COLO668 (cell line): ENCODE measurements around the gene FBXL17.
"Not testable (repeated sequence)": the region's sequence is repeated elsewhere in the genome, so short reads cannot be mapped to it uniquely, and the experiment has no call there.

Experiments used
- DNase-seq: peaks from one replicate; lab custom pipeline; 2025; ENCODE audit not compliant: unreplicated experiment; lab: John Stamatoyannopoulos, UW

The FBXL17 gene

GRCh38 chr5:108312258-108312657 is 69.6 kb downstream of the FBXL17 start:
- DNase-seq = no peak

- no peak for DNase-seq
Observed at GRCh38 chr5:108311682-108312081, 70.2 kb downstream of the FBXL17 start.

GRCh38 chr5:108303611-108304010 is 78.3 kb downstream of the FBXL17 start:
- no peak for DNase-seq

DNA sequence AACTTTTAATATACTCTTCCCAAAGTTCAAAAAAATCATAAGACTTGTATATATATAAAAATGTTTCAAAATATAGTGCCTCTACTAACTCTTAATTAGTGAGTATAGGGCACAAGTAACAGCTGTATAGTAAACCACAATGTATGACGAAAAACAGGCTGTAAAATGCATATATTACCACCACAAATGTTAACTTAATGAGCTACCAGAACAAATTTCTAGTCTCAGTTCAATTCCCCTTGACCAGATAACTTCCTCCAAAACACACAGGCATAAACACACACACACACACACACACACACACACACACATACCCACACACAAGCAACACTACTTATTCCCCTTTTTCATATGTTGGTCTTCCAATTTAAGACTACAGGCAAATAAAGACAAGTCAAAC is 78.8 kb downstream of the FBXL17 start:
- DNase-seq = no peak

- no peak for DNase-seq
Observed at GRCh38 chr5:108297042-108297601, 84.8 kb downstream of the FBXL17 start.

- no peak for DNase-seq
Observed at GRCh38 chr5:108295578-108296368, 86.1 kb downstream of the FBXL17 start.

GRCh38 chr5:108280960-108281569 is 100.8 kb downstream of the FBXL17 start:
- no peak for DNase-seq

DNA sequence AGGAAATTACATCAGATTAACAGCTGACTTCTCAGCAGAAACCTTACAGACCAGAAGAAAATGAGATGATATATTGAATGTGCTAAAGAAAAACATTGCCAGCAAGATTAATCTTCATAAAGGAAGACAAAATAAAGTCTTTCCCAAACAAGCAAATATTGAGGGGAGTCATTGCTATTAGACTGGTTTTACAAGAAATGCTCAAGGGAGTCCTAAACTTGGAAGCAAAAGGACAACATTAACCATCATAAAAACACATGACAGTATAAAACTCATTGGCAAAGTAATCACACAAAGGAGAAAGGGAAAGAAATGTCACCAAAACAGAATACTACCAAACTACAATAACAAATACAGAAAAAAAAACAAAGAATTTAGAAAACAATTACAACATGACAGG is 101.7 kb downstream of the FBXL17 start:
- DNase-seq = no peak

DNA sequence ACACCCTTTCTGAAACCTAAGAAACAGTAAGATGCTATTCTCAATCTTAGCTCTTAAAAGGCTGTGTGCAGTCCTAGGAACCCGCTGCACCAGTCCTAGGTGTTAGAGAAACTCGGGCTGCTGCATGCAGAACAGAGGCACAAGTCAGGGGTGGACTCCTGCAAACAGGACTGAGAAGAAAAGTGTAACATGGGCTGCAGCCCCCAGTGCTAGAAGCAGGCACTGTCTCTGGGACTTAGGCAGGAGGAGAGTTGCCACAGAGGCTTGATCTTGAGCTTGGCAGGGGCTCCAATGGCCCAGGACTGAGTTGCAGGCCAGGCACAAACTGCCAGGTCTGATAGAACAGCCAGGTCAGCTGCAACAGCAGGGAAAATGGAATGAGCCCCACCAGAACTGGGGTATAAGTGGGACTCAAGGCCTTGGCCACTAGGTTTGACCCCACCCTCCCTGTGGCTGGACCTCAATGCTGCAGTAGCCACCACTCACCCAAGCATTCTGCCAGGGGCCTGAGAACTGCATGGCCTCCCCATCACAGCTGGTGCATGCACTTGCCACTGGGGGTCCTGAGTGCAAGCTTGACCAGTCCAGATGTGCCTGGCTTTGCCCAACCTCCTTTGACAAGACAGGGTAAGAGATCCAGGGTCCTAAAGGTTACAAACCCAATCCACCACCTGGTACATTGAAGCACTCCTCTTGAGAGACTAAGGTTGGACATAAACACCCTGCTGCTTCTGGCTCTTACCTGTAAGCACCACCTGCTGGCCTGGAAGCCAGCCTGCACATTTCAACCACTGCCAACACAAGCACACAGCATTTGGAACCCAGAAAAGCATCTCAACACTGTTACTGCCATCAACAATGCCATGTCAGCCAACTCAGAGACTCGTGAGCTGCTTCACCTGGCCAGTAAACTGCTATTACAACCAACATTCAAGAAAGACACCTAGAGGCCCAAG is 103.3 kb downstream of the FBXL17 start:
- no peak for DNase-seq

DNA sequence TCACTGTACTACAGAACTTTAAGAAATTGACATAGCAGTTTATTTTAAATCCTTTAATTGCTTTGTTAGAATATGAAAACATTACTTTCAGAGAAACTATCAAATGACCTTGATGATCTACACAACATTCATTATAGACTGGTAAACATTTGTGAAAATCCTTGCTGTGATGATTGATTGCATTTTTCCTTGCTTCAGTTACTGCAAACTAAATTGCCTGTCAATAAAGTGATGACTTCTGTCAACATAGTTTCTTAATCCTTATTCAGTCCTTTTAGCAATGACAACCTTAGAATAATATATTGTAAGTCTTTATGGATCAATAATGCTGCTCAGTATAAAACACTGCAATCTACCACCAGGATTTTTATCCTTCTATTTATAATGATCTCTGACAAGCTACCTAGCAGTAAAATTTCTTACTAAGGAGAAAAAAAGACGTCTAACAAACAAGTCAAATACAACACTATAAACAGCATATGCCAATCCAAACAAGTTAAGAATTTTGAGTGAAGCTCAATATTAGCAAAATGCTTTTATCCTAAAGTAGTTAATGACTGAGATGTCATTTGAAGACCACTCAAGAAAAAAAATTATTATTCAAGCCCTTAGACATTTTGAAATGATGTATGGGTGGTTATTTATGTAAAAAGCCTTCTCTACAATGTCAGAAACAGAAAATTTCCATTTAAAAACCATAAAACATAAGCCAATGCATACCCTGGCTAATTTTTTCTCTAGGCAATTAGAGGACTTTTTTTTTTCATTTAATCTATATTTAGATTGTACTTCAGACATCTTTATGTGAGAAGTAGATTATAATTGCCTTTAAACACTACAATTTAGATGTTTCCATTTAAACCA is 105.5 kb downstream of the FBXL17 start:
- no peak for DNase-seq

DNA sequence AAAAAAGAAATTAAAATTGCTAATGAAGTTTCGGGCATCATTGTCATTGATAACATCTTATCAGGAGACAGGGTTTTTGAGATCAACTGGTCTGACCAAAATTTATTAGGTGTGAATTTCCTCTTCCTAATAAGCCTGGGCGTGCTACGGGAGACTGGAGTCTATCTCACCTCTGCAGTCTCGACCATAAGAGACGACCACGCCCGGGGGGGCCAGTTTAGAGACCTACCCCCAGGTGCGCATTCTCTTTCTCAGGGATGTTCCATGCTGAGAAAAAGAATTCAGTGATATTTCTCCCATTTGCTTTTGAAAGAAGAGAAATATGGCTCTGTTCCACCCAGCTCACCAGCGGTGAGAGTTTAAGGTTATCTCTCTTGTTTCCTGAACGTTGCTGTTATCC is 107.8 kb downstream of the FBXL17 start:
- not testable (repeated sequence) for DNase-seq

DNA sequence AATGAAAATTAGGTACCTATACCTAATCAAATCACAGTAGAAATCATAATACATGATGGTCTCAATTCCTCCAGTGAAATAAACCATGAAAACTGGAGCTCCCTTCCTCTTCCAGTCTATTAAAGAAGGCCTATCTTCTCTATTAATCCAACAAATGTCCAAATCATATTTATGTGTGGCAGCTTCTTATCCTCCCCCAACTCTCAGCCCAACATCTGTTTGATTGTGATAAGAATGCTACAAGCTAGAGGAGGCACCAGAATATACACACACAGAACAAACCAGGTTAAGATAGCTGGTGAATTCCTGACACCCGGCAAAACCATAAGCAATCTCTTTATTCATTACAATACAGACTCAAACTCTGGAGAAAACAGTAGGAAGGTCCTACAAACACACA is 110.8 kb downstream of the FBXL17 start:
- no peak for DNase-seq

DNA sequence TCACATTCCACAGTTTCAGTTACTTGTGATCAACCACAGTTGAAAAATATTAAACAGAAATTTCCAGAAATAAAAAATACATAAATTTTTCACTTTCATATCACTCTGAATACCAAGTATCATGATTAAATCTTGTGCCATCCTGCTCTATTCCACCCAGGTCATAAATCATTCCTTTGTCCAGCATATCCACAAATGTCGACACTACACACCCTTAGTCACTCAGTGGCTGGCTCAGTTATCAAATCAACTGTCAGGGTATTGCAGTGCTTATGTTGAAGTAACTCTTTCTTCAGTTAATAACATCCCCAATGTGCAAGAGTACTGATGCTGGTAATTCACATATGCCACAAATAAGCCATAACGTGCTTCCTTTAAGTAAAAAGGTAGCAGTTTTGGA is 115.7 kb downstream of the FBXL17 start:
- no peak for DNase-seq

- no peak for DNase-seq
Observed at GRCh38 chr5:108264533-108264932, 117.4 kb downstream of the FBXL17 start.

- no peak for DNase-seq
Observed at GRCh38 chr5:108263338-108263737, 118.6 kb downstream of the FBXL17 start.

GRCh38 chr5:108260858-108261170 is 121.1 kb downstream of the FBXL17 start:
- no peak for DNase-seq

- peak; percentile 43 for DNase-seq
Observed at GRCh38 chr5:108260117-108260857, 121.6 kb downstream of the FBXL17 start.

GRCh38 chr5:108259306-108259705 is 122.6 kb downstream of the FBXL17 start:
- peak; percentile 2 for DNase-seq

DNA sequence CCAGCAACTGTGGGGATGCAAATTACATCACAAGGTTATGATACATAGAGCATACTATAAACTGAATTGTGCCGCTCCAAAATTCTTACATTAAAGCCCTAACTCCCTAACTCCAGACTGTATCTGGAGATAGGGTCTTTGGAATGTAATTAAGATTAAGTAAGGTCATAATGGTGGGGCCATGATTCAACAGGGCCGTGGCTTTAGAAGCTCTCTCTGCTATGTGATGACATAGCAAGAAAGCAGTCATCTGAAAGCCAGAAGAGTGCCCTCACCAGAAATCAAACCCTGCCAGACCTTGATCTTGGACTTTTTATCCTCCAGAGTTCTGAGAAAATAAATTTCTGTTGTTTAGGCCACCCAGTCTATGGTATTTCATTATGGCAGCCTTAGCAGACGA is 123.9 kb downstream of the FBXL17 start:
- DNase-seq = no peak

- no peak for DNase-seq
Observed at GRCh38 chr5:108255468-108255867, 126.4 kb downstream of the FBXL17 start.
